Suprapubic skin (tissue), 4 donors: Measurements from ENCODE around the gene ZNF425. TPM values are rescaled to one million over a fixed set of nuclear protein-coding genes. Genes with fewer than 3 reads are reported as not detected.

ENCODE experiments used
- DNase-seq, 2 donors: peaks; one replicate each; pipeline ENCODE4 v3.0.0-alpha.2; 2019; ENCODE audit warnings: low spot score in 2 of 2
- H3K27ac ChIP-seq: fragments of 200-600 bp; sonication (generic); one replicate; pipeline ENCODE4 v1.5.1; 2019
- H3K27me3 ChIP-seq: fragments of 200-600 bp; sonication (generic); one replicate; pipeline ENCODE4 v1.5.1; 2019
- H3K36me3 ChIP-seq: fragments of 200-600 bp; sonication (generic); one replicate; pipeline ENCODE4 v1.5.1; 2019
- H3K4me1 ChIP-seq: fragments of 200-600 bp; sonication (generic); one replicate; pipeline ENCODE4 v1.5.1; 2019
- H3K4me3 ChIP-seq: fragments of 200-600 bp; sonication (generic); one replicate; pipeline ENCODE4 v1.5.1; 2019; ENCODE audit warnings: mild to moderate bottlenecking
- H3K9me3 ChIP-seq: fragments of 200-600 bp; sonication (generic); one replicate; pipeline ENCODE4 v1.5.1; 2019
- CTCF ChIP-seq, 2 donors: fragments of 200-600 bp in 1 of 2; fragments of 450-650 bp in 1 of 2; sonication (generic) in 1 of 2; IDR thresholded peaks; one replicate each; pipeline ENCODE4 v1.5.1; 2016 to 2019; ENCODE audit warnings: antibody characterized with exemption in 2 of 2, mild to moderate bottlenecking in 1 of 2, moderate library complexity in 1 of 2
- EP300 ChIP-seq: sonication (generic); formaldehyde crosslinking; IDR thresholded peaks from one replicate; pipeline ENCODE4 v1.6.1; 2017; ENCODE audit warnings: antibody characterized with exemption
- POLR2A ChIP-seq, 2 donors: fragments of 450-650 bp; IDR thresholded peaks; one replicate each; pipeline ENCODE4 v1.6.1; 2017; ENCODE audit warnings: antibody characterized with exemption in 2 of 2, mild to moderate bottlenecking in 2 of 2, moderate library complexity in 2 of 2
- POLR2AphosphoS5 ChIP-seq, 3 donors: sonication (generic); formaldehyde crosslinking; IDR thresholded peaks; one replicate each; pipeline ENCODE4 v1.6.1; 2017; ENCODE audit warnings: antibody characterized with exemption in 3 of 3
- WGBS: methylation state at CpG from one replicate; pipeline ENCODE4 v1.1.5; 2018; 5-methylcytosine and 5-hydroxymethylcytosine counted together
- total RNA-seq, 4 donors: library from RNA; depleted of rRNA; stranded (reverse); fragments of >200 nt; gene quantifications; one replicate each; pipeline ENCODE4 v1.1.0, GENCODE V29; 2016

ZNF425 gene
- total RNA-seq, 4 donors from 2014 or later, result 2.6 to 5.9 (median 3.7) TPM

- H3K27ac ChIP-seq, result no peak overlapping the region
- peaks cover 75% of the 10 kb centered on the region for H3K36me3 ChIP-seq
- no peaks in the 10 kb centered on the region for H3K4me1 ChIP-seq
- no peak overlapping the region for H3K4me3 ChIP-seq
- H3K27me3 ChIP-seq, result no peaks in the 10 kb centered on the region
- no peak for DNase-seq
- no peak for TF ChIP-seq CTCF (IDR thresholded peaks at IDR 0.05)
- no peak for TF ChIP-seq POLR2A (IDR thresholded peaks at IDR 0.05)
- no peak for TF ChIP-seq POLR2AphosphoS5 (IDR thresholded peaks at IDR 0.05)
- no peak for TF ChIP-seq EP300
- H3K9me3 ChIP-seq, result no peaks in the 10 kb centered on the region
Observed at GRCh38 chr7:149166630-149167352, 40.7 kb upstream of the ZNF425 start.

GRCh38 chr7:149166142-149166541 lies 40.0 kb upstream of the ZNF425 start:
- no peaks in the 10 kb centered on the region for H3K9me3 ChIP-seq
- no peaks in the 10 kb centered on the region for H3K27me3 ChIP-seq
- no peak for DNase-seq
- H3K27ac ChIP-seq, result no peak overlapping the region
- H3K36me3 ChIP-seq, result peaks cover 71% of the 10 kb centered on the region
- H3K4me1 ChIP-seq, result no peaks in the 10 kb centered on the region
- TF ChIP-seq EP300 (no peak), POLR2AphosphoS5 (IDR thresholded peaks at IDR 0.05) (no peak), POLR2A (IDR thresholded peaks at IDR 0.05) (no peak), CTCF (IDR thresholded peaks at IDR 0.05) (no peak)
- 81% methylated on average over 1 of the region's 1 CpG for WGBS
- no peak overlapping the region for H3K4me3 ChIP-seq

DNA sequence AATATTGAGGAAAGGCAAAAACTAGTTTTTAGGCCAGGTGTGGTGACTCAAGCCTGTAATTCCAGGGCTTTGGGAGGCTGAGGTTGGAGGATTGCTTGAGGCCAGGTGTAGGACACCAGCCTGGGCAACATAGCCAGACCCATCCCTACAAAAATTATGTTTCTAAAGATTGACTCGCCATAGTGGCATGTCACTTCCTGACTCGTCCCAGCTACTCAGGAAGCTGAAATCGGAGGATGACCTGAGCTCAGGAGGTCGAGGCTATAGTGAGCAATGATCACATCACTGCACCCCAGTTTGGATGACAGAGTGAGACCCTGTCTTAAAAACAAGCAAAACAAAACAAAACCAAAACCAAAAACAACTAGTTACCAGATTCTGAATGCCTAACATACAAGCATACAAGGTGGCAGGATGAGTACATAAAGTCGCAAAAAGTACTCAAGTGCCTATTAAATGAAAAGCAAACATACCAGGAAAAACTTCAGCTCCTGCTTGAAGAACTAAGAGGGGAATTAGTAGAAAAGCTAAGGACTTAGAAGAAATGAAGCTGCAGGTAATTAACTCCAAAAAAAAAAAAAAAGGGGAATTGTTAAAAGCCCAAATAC lies 35.2 kb upstream of the ZNF425 start:
- WGBS, result 84% methylated on average over 5 of the region's 5 CpGs
- H3K9me3 ChIP-seq, result no peaks in the 10 kb centered on the region
- peaks cover 52% of the 10 kb centered on the region for H3K36me3 ChIP-seq
- DNase-seq, result no peak
- TF ChIP-seq POLR2AphosphoS5 (IDR thresholded peaks at IDR 0.05) (no peak), EP300 (no peak), CTCF (IDR thresholded peaks at IDR 0.05) (no peak), POLR2A (IDR thresholded peaks at IDR 0.05) (no peak)
- H3K27ac ChIP-seq, result no peak overlapping the region
- H3K4me3 ChIP-seq, result no peak overlapping the region
- H3K27me3 ChIP-seq, result no peaks in the 10 kb centered on the region
- no peaks in the 10 kb centered on the region for H3K4me1 ChIP-seq

DNA sequence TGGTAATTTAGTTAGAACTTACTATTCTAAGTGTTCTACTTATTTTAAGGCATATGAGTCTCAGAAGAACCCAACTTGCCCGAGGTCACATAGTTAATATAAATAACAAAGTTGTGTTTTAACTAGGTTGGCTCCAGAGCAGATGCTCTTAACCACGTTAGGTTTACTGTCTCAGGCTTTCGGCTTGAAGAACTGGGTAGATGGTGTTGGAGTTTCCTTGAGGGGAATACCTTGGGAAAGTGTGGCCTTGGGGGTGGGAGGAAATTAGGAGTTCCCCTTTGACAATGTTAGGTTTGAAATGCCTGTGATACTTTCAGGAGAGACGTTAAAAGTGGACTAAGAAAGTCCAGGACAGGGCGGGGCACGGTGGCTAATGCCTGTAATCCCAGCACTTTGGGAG lies 30.8 kb upstream of the ZNF425 start:
- DNase-seq, result no peak
- no peak for TF ChIP-seq POLR2AphosphoS5 (IDR thresholded peaks at IDR 0.05)
- no peak for TF ChIP-seq CTCF (IDR thresholded peaks at IDR 0.05)
- no peak for TF ChIP-seq POLR2A (IDR thresholded peaks at IDR 0.05)
- TF ChIP-seq EP300, result no peak
- 81% methylated on average over 6 of the region's 6 CpGs for WGBS
- Histone ChIP-seq H3K27me3 (no peaks in the 10 kb centered on the region), H3K27ac (no peak overlapping the region), H3K36me3 (peaks cover 34% of the 10 kb centered on the region), H3K4me1 (peaks cover 14% of the 10 kb centered on the region), H3K4me3 (no peak overlapping the region), H3K9me3 (no peaks in the 10 kb centered on the region)

DNA sequence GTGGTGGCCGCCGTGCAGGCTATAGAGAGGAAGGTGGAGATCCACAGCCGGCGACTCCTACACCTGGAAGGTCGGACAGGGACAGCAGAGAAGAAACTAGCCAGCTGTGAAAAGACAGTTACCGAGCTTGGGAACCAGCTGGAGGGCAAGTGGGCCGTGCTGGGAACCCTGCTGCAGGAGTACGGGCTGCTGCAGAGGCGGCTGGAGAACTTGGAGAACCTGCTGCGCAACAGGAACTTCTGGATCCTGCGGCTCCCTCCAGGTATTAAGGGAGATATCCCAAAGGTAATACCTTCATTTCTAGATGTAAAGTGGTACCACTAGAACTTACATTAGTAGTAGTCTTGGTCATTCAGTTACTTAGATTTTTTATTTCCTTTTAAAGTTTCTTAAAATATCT lies 27.9 kb upstream of the ZNF425 start:
- peaks cover 26% of the 10 kb centered on the region for H3K36me3 ChIP-seq
- TF ChIP-seq POLR2A (IDR thresholded peaks at IDR 0.05) (no peak), EP300 (no peak), POLR2AphosphoS5 (IDR thresholded peaks at IDR 0.05) (no peak), CTCF (IDR thresholded peaks at IDR 0.05) (no peak)
- no peak for DNase-seq
- no peaks in the 10 kb centered on the region for H3K9me3 ChIP-seq
- H3K4me3 ChIP-seq, result no peak overlapping the region
- H3K4me1 ChIP-seq, result peaks cover 31% of the 10 kb centered on the region
- no peaks in the 10 kb centered on the region for H3K27me3 ChIP-seq
- no peak overlapping the region for H3K27ac ChIP-seq
- 68% methylated on average over 11 of the region's 11 CpGs for WGBS
